GM18505 (cell line): ENCODE data around the gene HTRA3.

Source experiments
- ATAC-seq: cut with Tn5 transposase; IDR thresholded peaks from one replicate; pipeline ENCODE4 v1.9.1; 2021; ENCODE audit not compliant: unreplicated experiment
- POLR2A ChIP-seq: IDR thresholded peaks from 4 replicates; pipeline ENCODE4 v1.6.1; 2011; ENCODE audit warnings: borderline replicate concordance; ENCODE audit not compliant: insufficient read depth, insufficient read length; ENCODE audit errors: extremely low read depth

The HTRA3 gene

GRCh38 chr4:8259743-8260430 is 9.7 kb upstream of the HTRA3 start:
- no peak for ATAC-seq
- no peak for TF ChIP-seq POLR2A

- ATAC-seq: no peak
- TF ChIP-seq POLR2A: no peak
Measured at GRCh38 chr4:8260656-8261111, 8.9 kb upstream of the HTRA3 start.

GRCh38 chr4:8261851-8262535 is 7.6 kb upstream of the HTRA3 start:
- TF ChIP-seq POLR2A: no peak
- ATAC-seq: no peak

GRCh38 chr4:8262637-8263322 is 6.8 kb upstream of the HTRA3 start:
- ATAC-seq: no peak
- no peak for TF ChIP-seq POLR2A

- ATAC-seq: no peak
- no peak for TF ChIP-seq POLR2A
Measured at GRCh38 chr4:8263397-8263796, 6.2 kb upstream of the HTRA3 start.

- ATAC-seq: no peak
- no peak for TF ChIP-seq POLR2A
Measured at GRCh38 chr4:8264106-8264505, 5.4 kb upstream of the HTRA3 start.

GRCh38 chr4:8265171-8265929 is 4.2 kb upstream of the HTRA3 start:
- no peak for TF ChIP-seq POLR2A
- ATAC-seq: no peak

GRCh38 chr4:8266088-8266487 is 3.5 kb upstream of the HTRA3 start:
- no peak for ATAC-seq
- TF ChIP-seq POLR2A: no peak

GRCh38 chr4:8266508-8266907 is 3.0 kb upstream of the HTRA3 start:
- no peak for TF ChIP-seq POLR2A
- no peak for ATAC-seq

- no peak for TF ChIP-seq POLR2A
- ATAC-seq: peak; percentile 64
Measured at GRCh38 chr4:8267077-8267476, 2.5 kb upstream of the HTRA3 start.

GRCh38 chr4:8268211-8268610 is 1.3 kb upstream of the HTRA3 start:
- ATAC-seq: no peak
- TF ChIP-seq POLR2A: no peak

GRCh38 chr4:8268901-8269534 is 536 bp upstream of the HTRA3 start:
- ATAC-seq: no peak
- no peak for TF ChIP-seq POLR2A

- no peak for ATAC-seq
- no peak for TF ChIP-seq POLR2A
Measured at GRCh38 chr4:8270418-8270771, 841 bp downstream of the HTRA3 start.
